GM19452 (cell line): ENCODE data around the gene PAQR7.
A peak's percentile ranks its signal among the peaks of the same experiment; 100 is the strongest.

Experiments used
- ATAC-seq: cut with Tn5 transposase; IDR thresholded peaks from one replicate; pipeline ENCODE4 v1.9.1; 2021; ENCODE audit not compliant: unreplicated experiment

PAQR7 gene

GRCh38 chr1:25875154-25875855, at the start of gene PAQR7:
Gene PAQR7 (minus strand): TSS chr1:25875708. CDS start chr1:25863839, 11,869 bp downstream.
- peak; percentile 53 for ATAC-seq

DNA sequence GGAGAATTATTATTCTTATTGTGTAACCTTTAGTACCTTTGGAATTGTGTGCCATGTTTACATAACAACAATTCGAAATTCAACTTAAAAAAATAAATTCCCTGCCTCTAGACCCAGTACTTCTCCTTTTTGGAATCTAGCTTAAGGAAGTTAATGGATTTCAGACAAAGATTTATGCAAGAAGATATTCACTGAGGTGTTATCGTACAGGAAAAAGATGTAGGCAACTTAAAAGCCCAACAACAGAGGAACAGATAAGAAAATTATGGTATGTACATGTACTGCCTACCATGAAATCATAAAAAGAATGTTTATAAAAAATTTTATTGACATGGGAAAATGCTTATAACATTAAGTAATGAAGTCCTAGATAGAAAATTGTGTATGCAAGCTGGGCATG, 48.9 kb upstream of the PAQR7 start:
- no peak for ATAC-seq

DNA sequence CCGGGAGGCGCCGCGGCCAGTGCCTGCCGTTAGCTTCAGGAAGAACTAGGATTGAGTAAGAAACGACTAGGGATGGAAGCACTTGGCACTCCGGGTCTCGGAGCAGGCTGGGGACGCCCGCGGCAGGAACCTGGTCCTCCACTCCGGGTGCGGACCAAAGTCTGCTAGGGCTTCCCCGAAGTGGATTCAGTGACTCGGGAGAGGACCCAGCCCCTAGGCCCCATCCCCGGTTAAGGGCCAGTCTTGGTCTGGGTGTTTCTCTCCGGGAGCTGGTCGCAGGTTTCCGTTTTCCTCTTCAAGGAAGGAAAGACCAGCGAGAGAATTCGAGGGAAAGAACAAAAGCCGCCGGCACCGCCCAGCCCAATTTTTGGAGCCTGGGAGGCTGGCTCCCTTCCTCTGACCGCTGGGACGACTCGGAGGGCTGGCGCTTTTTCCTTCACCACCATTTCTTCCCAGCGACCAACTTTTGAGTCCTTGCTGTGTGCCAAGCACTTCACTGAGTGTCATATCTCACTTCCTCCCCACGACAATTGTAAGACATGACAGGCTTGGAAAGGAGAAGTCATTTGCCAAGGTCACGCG, 47.6 kb upstream of the PAQR7 start:
- no peak for ATAC-seq

DNA sequence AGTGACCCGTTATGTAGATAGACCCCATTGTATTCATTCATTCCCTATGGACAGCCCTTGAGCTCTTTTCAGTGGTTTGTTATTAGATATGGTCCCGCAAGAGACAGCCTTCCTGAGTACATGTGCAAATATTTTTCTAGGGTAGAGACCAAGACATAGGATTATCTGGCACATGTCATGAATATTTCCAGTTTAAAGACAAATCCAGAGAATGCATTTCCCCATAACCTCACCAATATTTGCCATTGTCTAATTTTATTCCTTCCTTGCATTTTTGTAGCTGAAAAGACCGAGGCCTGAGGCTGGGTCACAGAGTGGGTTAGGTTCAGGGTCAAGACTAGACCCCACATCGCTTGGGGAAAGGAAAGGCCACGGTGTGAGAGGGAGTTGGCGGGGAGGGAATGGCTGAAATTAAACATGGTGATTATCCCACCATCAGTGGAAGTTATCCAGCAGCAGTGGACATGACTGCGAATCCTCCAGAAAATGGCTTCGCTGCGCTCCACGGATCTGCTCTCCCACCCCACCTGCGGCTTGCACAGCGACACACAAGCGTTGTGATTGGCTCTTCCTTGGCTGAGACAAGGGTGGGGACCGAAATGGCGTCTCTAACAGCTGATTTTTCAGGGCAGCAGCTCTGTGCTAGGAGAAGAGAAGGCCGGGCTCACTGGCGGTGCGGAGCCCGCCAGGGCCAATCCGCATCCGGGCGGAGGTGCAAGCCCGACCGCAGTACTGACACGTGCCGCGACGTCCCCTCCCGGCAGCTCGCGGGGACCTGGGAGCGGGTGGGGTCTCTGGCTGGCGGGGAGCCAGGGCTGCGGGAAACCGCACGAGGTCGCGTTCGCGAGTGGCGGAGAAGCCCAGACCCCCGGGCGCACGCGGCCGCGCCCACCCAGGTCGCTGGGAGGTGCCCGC, 46.8 kb upstream of the PAQR7 start:
- no peak for ATAC-seq

GRCh38 chr1:25918615-25919014, 43.1 kb upstream of the PAQR7 start:
- ATAC-seq: no peak

GRCh38 chr1:25917996-25918395, 42.5 kb upstream of the PAQR7 start:
- ATAC-seq: no peak

GRCh38 chr1:25916460-25916859, 41.0 kb upstream of the PAQR7 start:
- no peak for ATAC-seq

DNA sequence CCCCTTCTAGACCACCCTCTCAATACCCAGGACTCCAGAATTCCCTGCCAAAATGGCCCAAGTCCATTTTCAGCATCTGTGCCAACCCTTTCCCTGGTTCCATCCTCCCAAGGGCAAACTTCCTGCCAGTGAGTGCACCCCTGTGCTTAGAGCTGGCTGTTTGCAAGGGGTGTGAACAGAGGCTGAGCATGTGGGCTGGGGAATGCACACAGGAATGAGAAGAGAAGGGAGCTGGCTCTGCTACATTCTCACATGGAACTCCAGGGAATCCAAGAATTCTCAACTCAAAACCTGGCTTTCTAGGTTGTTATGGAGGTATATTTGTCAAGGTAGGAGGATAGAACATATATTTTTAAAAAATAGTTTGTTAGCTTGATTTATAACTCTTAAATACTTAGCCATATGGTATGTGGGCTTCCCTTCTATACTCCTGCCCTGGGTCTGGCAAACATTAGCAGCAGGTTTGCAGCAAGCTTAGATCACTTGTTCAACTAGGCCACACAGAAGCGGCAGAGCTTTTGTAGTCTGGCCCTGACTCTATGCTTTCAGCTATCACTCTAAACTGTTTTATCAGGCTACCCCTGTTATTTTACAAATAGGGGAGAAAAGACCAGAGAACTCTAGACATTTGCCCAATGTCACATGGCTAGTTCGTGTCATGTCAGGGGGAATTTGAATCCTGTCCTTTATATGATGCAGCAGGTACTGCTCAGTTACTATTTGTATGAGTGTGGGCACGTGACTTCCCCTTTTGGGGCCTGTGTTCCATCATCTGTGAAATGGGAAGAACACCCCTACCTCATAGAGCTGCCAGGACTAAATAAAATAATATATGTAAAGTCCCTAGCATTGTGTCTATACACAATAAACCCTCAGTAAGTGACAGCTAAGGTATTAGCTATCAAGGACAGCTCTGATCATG, 38.8 kb upstream of the PAQR7 start:
- ATAC-seq: no peak

GRCh38 chr1:25913206-25913605, 37.7 kb upstream of the PAQR7 start:
- no peak for ATAC-seq

GRCh38 chr1:25912076-25912831, 36.7 kb upstream of the PAQR7 start:
- no peak for ATAC-seq

- ATAC-seq: no peak
Observed at GRCh38 chr1:25911162-25911561, 35.7 kb upstream of the PAQR7 start.

DNA sequence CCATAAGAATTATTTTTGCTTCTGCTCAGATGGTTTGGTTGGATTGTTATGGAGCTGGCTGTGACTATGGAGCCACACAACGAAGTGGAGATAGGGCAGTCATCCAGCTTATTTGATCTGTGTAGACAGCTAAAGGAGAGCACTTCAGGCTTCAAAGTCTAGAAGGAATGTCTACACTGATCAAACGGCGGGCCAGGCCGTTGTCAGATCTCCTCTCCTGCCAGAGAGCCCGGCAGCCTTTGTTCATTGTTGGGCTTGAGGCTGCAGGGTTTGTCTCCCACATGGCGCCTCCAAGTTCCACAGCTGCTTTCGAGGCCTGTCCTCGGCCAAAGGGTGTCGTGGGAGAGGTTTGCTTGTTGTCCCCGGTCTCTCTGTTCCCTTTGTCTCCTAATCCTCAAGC, 33.5 kb upstream of the PAQR7 start:
- no peak for ATAC-seq

- ATAC-seq: no peak
Observed at GRCh38 chr1:25908161-25908560, 32.7 kb upstream of the PAQR7 start.

DNA sequence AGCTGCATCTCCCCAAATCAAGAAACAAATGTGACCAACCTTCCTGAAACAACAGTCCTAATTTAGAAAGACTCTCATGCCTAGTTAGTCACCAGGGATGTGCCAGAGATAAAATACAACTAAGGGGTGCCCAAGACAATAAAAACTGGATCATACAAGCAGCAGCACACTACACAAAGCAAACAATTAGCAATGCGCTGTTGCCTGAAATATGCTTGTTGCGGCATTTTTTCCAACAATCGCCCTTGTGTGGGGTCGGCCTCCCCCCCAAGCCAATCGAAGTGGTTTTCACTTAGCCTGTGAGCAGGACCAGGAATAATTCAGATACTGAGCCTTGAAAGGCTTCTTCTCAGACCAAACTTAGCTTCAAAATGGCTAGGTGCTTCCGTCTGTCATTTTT, 32.1 kb upstream of the PAQR7 start:
- ATAC-seq: no peak

GRCh38 chr1:25906644-25907300, 31.3 kb upstream of the PAQR7 start:
- no peak for ATAC-seq

- ATAC-seq: peak; percentile 71
Observed at GRCh38 chr1:25905680-25906643, 30.5 kb upstream of the PAQR7 start, which contains the start of gene STMN1. Gene STMN1 (minus strand): TSS chr1:25906419. CDS start chr1:25904676, 1,743 bp downstream.

DNA sequence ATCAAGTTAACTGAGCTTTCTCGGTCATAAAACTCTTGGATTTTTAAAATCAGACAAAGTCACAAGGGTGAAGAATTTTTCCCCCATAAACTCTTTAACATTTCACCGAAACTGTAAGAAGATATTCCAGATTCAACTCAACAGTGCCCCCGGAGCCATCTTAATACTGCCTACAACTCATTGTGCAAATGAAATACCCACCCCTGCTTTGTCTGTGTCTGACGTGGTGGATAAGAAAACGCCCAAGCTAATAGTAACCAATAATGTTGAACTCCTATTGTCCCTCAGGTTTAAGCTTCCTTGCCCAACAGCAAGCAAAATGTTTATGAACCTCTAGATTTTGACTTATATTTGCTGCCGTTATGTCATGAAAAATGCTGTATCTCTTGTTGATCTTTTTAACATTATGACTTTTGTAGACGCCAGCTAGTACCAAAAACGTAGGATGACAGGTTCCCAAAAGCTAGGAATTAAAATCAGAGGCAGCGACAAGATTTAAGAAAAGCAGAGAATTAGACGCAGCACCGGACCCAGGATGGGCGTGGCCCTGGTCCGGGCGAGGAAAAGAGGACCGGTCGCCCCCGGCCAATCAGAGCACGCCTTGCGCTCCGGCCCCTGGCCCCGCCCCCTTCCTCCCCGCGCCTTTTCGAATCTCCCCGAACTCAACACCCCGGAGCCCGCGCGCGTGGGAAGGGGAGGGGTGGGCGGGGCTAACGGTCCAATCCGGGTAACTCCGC, 29.6 kb upstream of the PAQR7 start:
- ATAC-seq: peak; percentile 76

- no peak for ATAC-seq
Observed at GRCh38 chr1:25903986-25904385, 28.5 kb upstream of the PAQR7 start.
